Stimulated activated CD4-positive, alpha-beta T cell treated with anti-CD3 and anti-CD28 coated beads, TNF-alpha, amount 100 ng/mL, for 1 hour (primary cell): ENCODE results near the gene RCN2.

Source experiments
- DNase-seq, 3 donors: peaks; one replicate each; pipeline ENCODE4 v3.0.0-alpha.2; 2020; ENCODE audit warnings: low read depth in 3 of 3, low spot score in 1 of 3

Gene RCN2

GRCh38 chr15:76972389-76973361 lies 41.1 kb downstream of the RCN2 start:
- no peak for DNase-seq

GRCh38 chr15:76973362-76973743 lies 41.8 kb downstream of the RCN2 start:
- peak in 2 of 3 donors; percentile 40 to 55 for DNase-seq

GRCh38 chr15:76973906-76974305 lies 42.4 kb downstream of the RCN2 start:
- no peak for DNase-seq

GRCh38 chr15:76974456-76975036 lies 43.0 kb downstream of the RCN2 start:
- no peak for DNase-seq

GRCh38 chr15:76976141-76976540 lies 44.6 kb downstream of the RCN2 start:
- DNase-seq: no peak

- no peak for DNase-seq
Measured at GRCh38 chr15:76976572-76977270, 45.2 kb downstream of the RCN2 start.

- no peak for DNase-seq
Measured at GRCh38 chr15:76978522-76979330, 47.2 kb downstream of the RCN2 start.

- DNase-seq: no peak
Measured at GRCh38 chr15:76979331-76979925, 47.9 kb downstream of the RCN2 start.

- DNase-seq: no peak
Measured at GRCh38 chr15:76979996-76980520, 48.5 kb downstream of the RCN2 start.

GRCh38 chr15:76982356-76982755 lies 50.8 kb downstream of the RCN2 start:
- DNase-seq: no peak

GRCh38 chr15:76982756-76983155 lies 51.2 kb downstream of the RCN2 start:
- DNase-seq: no peak

- DNase-seq: no peak
Measured at GRCh38 chr15:76983590-76984375, 52.2 kb downstream of the RCN2 start.

- no peak for DNase-seq
Measured at GRCh38 chr15:76986743-76987142, 55.2 kb downstream of the RCN2 start.

GRCh38 chr15:76987276-76987675 lies 55.7 kb downstream of the RCN2 start:
- DNase-seq: no peak

- peak in 1 of 3 donors; percentile 28 for DNase-seq
Measured at GRCh38 chr15:76987896-76988860, 56.6 kb downstream of the RCN2 start.

GRCh38 chr15:76988867-76989780 lies 57.6 kb downstream of the RCN2 start:
- no peak for DNase-seq

- no peak for DNase-seq
Measured at GRCh38 chr15:76991048-76991447, 59.5 kb downstream of the RCN2 start.
